D341Med (cell line): ENCODE data around the gene SCYGR6.
"Not testable (repeated sequence)": the region's sequence is repeated elsewhere in the genome, so short reads cannot be mapped to it uniquely, and the experiment has no call there.

Source experiments
- DNase-seq: peaks from one replicate; pipeline ENCODE4 v3.0.0; 2012; ENCODE audit warnings: low spot score

SCYGR6 gene, protein sequence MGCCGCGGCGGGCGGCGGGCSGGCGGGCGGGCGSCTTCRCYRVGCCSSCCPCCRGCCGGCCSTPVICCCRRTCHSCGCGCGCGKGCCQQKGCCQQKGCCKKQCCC

DNA sequence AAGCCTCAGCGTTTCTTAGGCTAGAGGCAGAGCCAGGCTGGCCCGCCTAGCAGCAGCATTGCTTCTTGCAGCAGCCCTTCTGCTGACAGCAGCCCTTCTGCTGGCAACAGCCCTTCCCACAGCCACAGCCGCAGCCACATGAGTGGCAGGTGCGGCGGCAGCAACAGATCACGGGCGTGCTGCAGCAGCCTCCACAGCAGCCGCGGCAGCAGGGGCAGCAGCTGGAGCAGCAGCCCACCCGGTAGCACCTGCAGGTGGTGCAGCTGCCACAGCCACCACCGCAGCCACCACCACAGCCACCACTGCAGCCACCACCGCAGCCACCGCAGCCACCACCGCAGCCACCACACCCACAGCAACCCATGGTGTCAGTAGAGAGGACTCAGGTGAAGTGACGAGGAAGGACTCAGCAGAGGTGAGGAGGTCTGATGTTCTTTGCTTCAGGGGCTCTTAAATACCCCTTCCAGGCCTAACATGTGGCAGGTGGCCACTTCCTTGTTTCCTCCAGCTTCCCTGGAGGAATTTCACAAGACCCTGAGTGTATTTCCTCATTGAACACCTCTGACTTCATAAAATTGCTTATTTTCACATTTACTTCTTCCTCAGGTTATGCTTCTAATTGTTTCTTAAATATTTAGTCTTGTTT lies at the start of gene SCYGR6:
Gene SCYGR6 (minus strand): TSS at position 364 of the 646 bp plus-strand sequence. CDS start 0 bp downstream, at position 364.
- DNase-seq: no peak

DNA sequence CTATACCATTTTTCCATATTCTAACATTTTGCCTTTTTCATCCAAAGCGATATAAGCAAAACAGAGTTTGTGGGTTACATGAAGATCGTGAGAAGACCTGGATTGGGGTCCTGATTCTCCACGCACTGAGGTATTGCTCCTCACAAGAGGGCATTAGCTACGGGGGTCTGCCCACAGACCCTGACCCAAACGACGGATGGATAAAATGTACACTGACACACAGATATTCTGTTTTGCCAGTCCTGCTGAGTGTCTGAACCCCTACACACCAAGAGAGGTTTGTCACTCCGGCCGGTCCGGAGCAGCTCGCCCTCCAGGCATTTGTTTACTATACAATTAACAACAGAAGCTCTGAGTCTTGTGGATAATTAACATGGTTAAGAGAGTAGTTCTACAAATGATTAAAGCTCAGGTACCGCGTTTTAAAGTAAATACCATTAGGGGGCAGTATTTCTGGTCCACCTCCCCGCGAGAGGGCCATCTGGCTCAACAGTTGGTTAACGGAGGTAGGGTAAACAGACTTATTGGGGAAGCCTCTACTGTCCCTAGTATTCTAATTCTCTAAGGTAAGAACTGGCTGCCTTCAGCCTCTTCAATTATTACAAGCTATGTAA lies 49.6 kb upstream of the SCYGR6 start:
- DNase-seq: no peak

DNA sequence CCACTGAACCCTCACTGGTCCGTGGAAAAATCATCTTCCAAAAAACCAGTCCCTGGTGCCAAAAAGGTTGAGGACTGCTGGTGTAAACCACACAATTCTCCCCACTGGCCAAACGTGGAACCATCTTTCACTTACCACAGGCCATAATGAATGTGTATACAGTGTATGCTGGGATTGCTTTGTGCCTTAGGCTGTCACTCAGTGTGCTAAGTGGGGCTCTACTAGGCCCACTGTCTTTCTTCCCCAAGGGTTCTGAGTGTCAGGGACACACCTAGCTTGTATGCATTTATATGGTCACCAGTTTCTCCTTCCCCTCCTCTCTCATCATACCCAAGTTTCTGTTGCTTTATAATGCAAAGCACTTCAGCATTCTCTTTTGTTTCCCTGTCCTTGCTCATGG lies 48.4 kb upstream of the SCYGR6 start:
- DNase-seq: no peak

DNA sequence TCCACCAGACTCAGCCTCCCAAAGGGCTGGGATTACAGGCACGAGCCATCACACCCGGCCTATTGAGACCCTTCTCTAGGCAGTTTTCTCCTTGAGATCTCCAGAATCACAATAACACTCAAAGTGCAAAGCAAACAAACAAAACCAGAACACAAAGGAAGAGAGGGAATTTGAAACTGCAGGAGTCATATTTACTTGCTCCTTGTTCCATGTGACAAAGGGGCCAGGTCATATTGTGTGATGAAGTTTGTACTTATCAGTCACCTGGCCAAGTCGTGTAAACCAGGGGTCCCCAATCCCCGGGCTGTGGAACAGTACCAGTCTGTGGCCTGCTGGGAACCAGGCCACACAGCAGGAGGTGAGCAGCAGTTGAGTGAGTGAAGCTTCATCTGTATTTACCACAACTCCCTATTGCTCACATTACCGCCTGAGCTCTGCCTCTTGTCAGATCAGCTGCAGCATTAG lies 47.7 kb upstream of the SCYGR6 start:
- no peak for DNase-seq

DNA sequence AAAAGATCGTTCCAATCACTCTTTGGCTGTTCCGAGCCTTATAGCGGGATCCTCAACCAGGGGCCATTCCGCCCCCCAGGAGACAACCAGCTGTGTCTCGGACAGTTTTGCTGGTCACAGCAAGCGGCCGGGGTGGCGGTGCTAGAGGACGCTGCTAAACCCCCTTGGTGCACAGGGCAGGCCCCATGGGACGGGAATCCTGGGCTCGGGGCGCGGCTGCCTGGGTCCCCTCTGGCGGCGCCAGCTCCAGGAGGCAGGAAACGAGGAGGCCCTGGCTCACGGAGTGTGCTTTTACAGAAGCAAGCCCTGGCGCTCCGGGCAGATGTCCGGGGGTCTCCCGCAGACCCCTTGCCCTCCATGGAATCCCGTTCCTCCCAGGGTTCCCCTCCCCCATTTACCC lies 43.3 kb upstream of the SCYGR6 start:
- DNase-seq: no peak

DNA sequence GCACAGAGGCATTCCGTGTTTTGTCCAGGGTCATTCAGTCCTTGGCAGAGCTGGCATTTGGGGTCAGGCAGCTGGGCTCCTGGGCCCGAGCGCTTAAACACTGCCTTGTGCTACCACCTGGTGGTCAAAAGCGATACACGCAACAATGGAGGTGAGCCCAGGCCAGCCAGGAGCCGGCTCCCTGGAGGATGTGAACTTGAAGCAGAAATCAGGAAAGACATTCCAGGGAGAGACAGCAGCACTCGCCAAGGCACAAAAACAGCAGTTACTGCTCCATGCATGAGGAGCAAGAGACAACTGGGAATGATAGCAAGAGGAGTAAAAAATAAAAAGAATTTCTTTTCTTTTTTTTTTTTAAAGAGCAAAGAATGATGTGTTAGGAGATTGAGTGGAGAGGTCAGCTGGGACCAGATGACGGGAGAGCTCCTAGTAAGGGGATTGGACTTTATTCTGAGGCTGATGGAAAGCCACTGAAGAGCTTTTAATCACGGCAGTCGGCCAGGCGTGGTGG lies 41.9 kb upstream of the SCYGR6 start:
- DNase-seq: peak; percentile 85

DNA sequence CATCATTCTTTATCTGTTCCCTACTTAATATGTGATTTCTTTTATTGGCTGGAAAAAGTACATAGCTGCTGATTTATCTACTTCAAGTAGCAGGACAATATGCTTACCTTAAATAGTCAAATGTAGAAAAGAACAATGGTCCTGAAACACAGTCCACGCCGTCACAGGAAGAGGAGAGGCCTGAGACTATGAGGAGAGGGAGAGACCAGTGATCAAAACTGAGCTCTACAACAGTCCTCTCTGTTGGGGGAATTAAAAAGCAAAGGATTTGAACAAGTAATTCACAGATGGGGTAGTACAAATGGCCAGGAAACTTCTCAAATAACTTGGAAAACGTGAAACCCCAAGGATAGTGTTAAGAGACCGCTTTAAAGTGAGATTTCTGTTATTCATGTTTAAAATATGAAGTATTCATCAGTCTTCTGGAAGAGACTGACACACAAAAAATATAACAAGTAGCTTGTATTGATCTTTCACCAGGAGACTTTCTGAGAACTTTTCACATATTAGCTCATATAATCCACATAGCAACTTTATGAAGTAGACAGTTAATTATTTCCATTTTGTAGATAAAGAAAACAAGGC lies 41.3 kb upstream of the SCYGR6 start:
- DNase-seq: no peak

DNA sequence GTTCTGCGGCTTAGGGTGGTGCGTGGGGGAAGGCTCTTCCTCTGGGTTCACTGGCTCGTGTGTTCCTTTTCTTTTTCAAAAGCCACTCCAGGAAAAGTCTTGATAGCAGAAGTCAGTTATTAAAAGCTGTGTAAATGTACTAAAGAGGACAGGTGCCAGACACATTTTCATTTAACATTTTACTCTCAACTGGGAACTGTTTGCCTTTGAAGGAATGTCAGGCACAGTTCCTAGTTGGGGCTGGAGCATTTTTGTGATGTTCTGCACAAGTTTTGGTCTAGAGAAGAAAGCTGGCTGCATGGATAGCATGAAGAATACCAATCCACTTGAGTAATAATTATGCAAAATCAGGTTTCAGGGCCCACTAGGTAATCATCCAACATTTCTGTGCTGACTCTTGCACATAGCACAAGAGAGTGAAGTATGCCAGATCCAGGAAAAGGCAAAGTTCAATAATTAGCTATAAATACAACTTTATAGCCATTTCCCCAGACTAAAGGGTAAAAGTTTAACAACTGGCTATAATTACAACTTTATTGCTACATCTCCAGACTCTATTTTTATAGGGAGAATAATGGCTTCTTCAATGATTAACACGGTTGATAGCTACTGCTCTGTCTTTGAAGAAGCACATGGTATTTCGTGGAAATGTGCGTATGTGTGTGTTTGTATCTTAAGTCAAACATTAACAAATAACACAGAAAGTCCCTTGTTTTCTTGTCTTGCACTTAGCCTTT lies 37.4 kb upstream of the SCYGR6 start:
- no peak for DNase-seq

DNA sequence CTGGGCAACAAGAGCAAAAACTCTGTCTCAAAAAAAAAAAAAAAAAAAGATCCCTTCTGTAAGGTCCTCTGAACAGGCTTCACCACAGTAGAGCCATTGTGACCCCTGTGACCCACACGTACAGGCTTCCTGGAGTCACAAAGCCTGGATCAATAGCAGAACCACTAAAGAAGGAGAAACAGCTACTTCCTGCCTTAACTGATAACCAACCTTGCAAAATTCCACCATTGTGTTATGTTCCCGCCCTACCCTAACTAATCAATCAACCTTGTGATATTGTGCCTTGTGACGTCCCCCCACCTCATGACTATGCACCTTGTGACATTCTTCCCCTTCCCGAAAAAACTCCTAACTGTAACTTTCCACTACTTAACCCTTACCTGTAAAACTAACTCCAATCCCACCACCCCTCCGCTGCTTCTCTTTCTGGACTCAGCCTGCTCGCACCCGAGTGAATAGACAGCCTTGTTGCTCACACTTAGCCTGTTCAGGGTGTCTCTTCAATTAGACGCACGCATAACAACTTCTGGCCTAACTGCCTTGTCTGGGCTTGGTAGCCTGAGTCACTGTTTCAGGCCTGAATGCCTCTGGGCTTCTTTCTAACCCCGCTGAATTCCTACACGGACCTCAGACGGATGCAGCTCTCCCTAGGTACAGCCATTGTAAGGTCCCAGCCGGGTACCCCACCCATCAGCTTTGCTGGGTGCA lies 35.0 kb upstream of the SCYGR6 start:
- DNase-seq: no peak

DNA sequence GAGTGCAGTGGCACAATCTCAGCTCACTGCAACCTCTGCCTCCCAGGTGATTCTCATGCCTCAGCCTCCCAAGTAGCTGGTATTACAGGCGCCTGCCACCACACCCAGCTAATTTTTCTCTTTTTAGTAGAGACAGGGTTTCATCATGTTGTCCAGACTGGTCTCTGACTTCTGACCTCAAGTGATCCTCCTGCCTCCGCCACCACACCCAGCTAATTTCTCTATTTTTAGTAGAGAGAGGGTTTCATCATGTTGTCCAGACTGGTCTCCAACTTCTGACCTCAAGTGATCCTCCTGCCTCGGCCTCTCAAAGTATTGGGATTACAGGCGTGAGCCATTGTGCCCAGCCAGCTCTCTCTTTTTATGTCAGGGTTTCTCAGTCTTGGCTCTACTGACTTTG lies 31.7 kb upstream of the SCYGR6 start:
- not testable (repeated sequence) for DNase-seq

DNA sequence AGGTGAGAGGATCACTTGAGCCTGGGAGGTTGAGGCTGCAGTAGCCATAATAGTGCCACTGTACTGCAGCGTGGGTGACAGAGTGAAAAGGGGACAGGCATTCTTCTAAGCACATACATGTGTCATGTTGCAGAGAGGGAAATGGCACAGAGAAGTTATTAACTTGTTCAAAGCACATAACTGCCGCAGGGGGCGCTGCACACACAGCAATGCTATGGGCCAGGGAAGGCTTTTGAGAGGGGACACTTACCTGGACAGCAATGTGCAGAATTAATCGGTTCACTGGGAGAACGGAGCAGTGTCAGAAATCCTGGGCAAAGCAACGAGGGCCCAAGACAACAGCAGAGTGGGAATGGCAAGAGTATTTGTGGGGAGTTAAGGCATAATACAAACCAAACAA lies 23.5 kb upstream of the SCYGR6 start:
- DNase-seq: no peak

DNA sequence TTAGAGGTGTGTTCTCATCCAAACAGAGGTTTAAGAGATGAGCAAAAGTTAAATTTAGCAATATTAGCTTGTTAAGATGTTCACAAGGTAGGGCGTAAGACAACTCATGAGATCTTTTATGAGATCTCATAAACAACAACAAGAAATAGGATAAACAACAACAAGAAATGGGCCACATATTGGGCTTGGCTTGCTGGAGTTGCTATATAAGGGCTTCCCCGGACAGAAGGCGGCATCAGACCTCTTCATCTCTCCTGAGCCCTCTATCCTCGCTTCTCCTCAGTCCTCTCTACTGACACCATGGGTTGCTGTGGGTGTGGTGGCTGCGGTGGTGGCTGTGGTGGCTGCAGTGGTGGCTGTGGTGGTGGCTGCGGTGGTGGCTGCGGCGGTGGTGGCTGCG lies 21.0 kb upstream of the SCYGR6 start, which contains the start of gene SCYGR8:
Gene SCYGR8 (plus strand): TSS at position 301 of the 400 bp plus-strand sequence. CDS start 0 bp downstream, at position 301.
- DNase-seq: no peak

DNA sequence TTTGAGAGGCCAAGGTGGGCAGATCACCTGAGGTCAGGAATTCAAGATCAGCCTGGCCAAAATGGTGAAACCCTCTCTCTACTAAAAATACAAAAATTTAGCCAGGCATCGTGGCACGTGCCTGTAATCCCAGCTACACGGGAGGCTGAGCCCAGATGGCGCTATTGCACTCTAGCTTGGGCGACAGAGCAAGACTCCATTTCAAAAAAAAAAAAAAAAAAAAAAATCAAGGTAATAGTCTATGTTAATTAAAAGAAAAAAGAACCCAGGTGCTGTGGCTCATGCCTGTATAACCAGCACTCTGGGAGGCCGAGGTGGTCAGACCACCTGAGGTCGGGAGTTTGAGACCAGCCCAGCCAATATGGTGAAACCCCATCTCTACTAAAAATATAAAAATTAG lies 16.1 kb upstream of the SCYGR6 start:
- DNase-seq: not testable (repeated sequence)

DNA sequence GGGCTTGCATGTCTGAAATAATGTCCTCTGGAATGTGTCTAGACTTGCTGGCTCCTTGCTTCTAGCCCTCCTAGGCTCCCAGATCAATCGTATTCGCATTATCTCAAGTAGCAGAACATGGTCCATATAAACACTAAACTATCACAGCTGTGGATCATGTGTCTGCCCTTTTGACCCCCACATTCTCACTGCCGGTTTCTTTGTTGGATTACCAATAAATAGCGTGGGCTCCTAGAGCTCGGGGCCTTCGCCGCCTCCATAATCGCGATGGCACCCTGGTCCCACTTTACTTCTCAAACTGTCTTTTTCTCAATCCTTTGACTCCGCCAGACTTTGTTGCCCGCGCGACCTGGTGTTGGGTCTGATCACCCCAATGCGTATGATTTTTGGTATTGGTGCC lies 14.8 kb upstream of the SCYGR6 start:
- DNase-seq: no peak

DNA sequence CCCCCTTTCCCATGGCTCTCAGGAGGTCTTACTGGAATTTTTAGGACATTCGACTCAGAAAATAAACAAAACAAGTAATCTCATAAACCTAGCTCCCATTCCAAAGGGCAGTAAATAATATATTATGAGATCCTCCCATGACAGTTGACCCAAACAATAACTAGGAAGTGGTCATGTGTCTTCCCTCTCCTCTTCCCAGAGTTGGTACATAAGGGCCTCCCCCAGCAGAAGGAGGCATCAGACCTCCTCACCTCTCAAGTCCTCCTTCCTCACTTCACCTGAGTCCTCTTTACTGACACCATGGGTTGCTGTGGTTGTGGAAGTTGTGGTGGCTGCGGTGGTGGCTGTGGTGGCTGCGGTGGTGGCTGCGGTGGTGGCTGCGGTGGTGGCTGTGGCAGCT lies 3.5 kb upstream of the SCYGR6 start, which contains the start of gene SCYGR7:
Gene SCYGR7 (plus strand): TSS at position 301 of the 400 bp plus-strand sequence. CDS start 0 bp downstream, at position 301.
- DNase-seq: no peak

DNA sequence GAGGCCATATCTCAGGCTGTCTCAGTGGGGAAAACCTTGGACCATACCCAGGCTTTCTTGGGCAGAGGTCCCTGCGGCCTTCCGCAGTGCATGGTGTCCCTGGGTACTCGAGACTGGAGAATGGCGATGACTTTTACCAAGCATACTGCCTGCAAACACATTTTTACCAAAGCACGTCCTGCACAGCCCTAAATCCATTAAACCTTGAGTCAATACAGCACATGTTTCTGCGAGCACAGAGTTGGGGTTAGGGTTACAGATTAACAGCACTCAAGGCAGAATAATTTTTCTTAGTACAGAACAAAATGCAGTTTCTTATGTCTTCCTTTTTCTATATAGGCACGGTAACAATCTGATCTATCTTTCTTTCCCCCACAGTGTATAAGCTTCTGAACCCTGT lies 1.7 kb downstream of the SCYGR6 start:
- DNase-seq: not testable (repeated sequence)

DNA sequence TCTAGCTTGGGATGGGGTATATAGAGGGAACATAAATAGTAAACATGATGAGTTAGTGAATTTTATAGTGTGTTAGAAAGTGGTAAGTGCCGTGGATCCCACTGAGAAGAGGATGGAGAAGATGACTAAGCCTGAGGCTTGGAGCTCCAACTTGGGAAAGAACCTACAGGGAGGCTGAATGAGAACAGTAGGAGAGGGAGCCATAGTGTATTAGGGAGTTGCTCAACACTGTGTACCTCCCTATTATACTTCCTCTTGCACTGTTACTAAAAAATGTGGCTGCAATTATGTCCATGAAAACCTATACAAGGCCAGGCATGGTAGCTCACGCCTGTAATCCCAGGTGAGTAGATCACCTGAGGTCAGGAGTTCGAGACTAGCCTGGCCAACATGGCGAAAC lies 3.9 kb downstream of the SCYGR6 start:
- DNase-seq: no peak

DNA sequence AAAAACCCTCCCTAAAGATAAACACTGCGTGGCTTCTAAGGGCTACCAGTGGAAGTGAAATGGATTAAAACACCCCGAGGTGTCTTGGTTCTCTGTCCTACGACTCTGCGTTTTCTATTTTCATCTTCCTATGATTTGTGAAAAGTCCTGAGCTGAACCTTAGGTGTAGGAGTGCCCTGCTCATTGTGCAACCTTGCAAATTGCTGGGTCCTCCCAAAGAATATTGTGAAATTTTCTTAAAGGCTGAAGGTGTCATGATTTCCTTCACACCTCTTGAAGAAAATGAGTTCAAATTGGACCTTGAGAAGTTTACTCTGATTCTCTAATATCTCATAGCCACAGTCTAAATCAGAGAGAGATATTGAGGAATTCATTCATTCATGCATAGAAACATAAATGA lies 4.9 kb downstream of the SCYGR6 start:
- DNase-seq: no peak

DNA sequence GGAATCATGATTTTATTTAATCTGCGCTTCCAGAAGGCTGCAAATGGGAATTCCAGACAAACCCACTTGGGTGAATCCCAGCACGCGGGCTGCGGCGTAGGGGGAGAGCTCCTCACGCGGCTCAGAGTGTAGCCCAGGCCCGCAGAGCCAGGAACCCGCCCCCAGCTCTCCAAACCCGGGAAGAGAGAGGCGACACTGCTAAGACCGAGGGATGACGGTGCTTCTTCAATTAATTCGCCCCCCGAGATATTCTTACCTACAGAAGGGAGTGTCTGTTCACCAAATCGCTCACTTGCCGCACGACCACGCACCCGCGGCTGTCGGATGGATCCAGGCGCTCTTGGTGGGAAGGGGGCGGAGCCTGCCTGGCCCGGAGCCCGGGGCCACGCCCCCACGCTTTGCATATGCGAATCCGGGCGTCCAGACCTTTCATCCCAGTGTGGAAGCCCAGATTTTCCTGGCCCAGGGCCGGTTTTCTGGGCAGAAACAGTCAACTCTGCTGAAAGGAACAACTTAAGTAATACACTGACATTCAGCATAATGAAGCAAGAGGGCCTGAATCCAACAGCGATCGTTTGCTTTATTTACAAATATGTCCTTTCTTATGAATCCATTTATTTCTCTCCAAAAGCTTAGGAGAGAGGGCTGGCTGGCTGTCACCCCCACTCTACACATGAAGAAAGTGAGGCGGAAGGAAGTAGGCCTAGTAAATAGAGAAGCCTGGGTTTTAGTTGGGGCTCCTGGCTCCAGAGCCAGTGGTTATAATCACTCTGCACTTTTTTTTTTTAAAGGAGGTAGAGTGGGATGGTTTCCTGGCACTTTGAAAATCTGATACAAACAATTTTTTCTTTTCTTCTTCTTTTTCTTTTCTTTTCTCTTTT lies 6.6 kb downstream of the SCYGR6 start, which contains the start of gene SLC19A3:
Gene SLC19A3 (minus strand): TSS at position 342 of the 881 bp plus-strand sequence. CDS start 15,710 bp downstream, outside the sequence.
- DNase-seq: peak; percentile 83

DNA sequence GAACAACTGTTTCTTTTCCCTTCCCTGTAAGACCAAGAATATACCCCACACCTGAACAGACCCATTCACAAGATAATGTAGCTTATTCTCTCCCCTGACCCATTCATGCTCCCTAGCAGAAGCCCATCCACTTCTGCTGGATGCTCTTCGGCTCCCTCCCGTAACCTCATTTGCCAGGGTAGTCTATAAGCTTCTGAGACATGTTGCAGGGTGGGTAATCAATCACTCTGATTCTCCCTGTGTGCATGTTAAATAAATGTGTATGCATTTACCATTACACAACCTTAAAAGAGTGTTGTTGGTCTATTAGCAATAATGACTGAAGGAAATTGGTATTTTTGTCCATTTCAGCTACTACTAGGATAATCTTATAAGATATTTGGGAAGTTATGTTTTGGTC lies 8.1 kb downstream of the SCYGR6 start:
- no peak for DNase-seq
